Activated T-helper 1 cell treated with anti-CD3 and anti-CD28 coated beads, Interleukin-2, amount 50 U/mL, for 16 hours (primary cell): ENCODE data around the gene WDR6.

ENCODE experiments used
- DNase-seq, 2 donors: peaks; one replicate each; pipeline ENCODE4 v3.0.0-alpha.2; 2020; ENCODE audit warnings: low read depth in 1 of 2, low spot score in 1 of 2

The WDR6 gene

GRCh38 chr3:49015072-49015471 lies 7.9 kb downstream of the WDR6 start:
- DNase-seq, result no peak

GRCh38 chr3:49015765-49016164 lies 8.6 kb downstream of the WDR6 start:
- DNase-seq, result no peak

GRCh38 chr3:49016414-49017228 lies 9.4 kb downstream of the WDR6 start:
- DNase-seq, result no peak

GRCh38 chr3:49017229-49017970 lies 10.2 kb downstream of the WDR6 start:
- DNase-seq, result no peak

- DNase-seq, result peak in 1 of 2 donors; percentile 35
Measured at GRCh38 chr3:49017971-49018706, 10.9 kb downstream of the WDR6 start, which contains the start of gene DALRD3. DALRD3 (minus strand) TSS chr3:49018580; CDS start chr3:49018564, 16 bp downstream.

GRCh38 chr3:49018707-49019006 lies 11.5 kb downstream of the WDR6 start:
- no peak for DNase-seq

GRCh38 chr3:49019941-49020329 lies 12.7 kb downstream of the WDR6 start:
- no peak for DNase-seq

GRCh38 chr3:49020330-49021212 lies 13.4 kb downstream of the WDR6 start:
- no peak for DNase-seq

- peak; percentile 96 to 97 for DNase-seq
Measured at GRCh38 chr3:49021213-49021812, 14.1 kb downstream of the WDR6 start.

GRCh38 chr3:49021813-49022687 lies 14.9 kb downstream of the WDR6 start, which contains the start of gene NDUFAF3:
NDUFAF3 (plus strand) TSS chr3:49022121; CDS start chr3:49022145, 24 bp downstream.
- DNase-seq, result peak; percentile 84 to 86

GRCh38 chr3:49022688-49023171 lies 15.5 kb downstream of the WDR6 start:
- DNase-seq, result no peak

GRCh38 chr3:49023775-49024174 lies 16.6 kb downstream of the WDR6 start:
- no peak for DNase-seq

- DNase-seq, result no peak
Measured at GRCh38 chr3:49024449-49024848, 17.3 kb downstream of the WDR6 start.

- DNase-seq, result no peak
Measured at GRCh38 chr3:49025005-49025792, 18.0 kb downstream of the WDR6 start.

GRCh38 chr3:49025793-49026520 lies 18.8 kb downstream of the WDR6 start:
- no peak for DNase-seq

GRCh38 chr3:49026536-49026935 lies 19.3 kb downstream of the WDR6 start:
- DNase-seq, result no peak

GRCh38 chr3:49027634-49028033 lies 20.4 kb downstream of the WDR6 start:
- DNase-seq, result no peak

- no peak for DNase-seq
Measured at GRCh38 chr3:49028298-49028672, 21.1 kb downstream of the WDR6 start.
